A549 treated with CpdA at 1 μM for 4 hours (cell line): ENCODE results near the gene AGFG1. TPM values are rescaled to one million over a fixed set of nuclear protein-coding genes. Genes with fewer than 3 reads are reported as not detected.

Experiments used
- total RNA-seq: library from RNA; stranded (reverse); fragments of 200-300 nt; extraction: Qiagen RNA extraction; gene quantifications from 5 replicates; pipeline ENCODE4 v1.2.3, GENCODE V29; 2022; ENCODE audit warnings: low read depth

The AGFG1 gene
- total RNA-seq: 95.9 to 136 TPM (median 122 TPM) in 5 replicates

GRCh38 chr2:227471924-227472264 is at the start of gene AGFG1:
Gene AGFG1, plus strand, starts transcription at chr2:227472156. Its CDS starts 266 bp downstream, at chr2:227472422.

DNA sequence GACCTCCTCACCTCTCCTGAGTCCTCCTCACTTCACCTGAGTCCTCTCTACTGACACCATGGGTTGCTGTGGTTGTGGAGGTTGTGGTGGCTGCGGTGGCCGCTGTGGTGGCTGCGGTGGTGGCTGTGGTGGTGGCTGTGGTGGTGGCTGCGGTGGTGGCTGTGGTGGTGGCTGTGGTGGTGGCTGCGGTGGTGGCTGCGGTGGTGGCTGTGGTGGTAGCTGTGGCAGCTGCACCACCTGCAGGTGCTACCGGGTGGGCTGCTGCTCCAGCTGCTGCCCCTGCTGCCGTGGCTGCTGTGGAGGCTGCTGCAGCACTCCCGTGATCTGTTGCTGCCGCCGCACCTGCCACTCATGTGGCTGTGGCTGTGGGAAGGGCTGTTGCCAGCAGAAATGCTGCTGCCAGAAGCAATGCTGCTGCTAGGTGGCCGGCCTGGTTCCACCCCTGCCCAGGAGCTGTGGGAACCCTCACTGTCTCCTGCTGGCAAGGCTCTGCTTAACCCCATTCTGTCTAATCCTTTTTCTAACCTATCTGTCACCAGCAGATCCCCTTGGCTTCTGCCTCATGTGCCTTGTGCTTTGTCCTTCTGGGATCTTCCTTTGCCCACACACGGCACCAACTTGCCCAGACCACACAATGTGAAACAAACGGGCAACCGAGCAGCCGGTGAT is 127.0 kb downstream of the AGFG1 start, which contains the start of gene SCYGR2:
Gene SCYGR2 (plus strand): TSS at position 59 of the 669 bp plus-strand sequence. CDS start 0 bp downstream, at position 59.

Other genes starting within 250 kb of the AGFG1 start
- gene MFF, start 146.9 kb upstream of the AGFG1 start, total RNA-seq: 108 to 122 TPM (median 112 TPM) in 5 replicates
- 7.8 to 11.0 TPM (median 9.5 TPM) in 5 replicates for gene TM4SF20, start 92.8 kb upstream of the AGFG1 start, total RNA-seq
- not detected in 5 replicates for gene SCYGR1, start 84.2 kb upstream of the AGFG1 start, total RNA-seq
- not detected in 5 replicates for gene SCYGR2, start 126.7 kb downstream of the AGFG1 start, total RNA-seq
- not detected in 5 replicates for gene SCYGR3, start 142.7 kb downstream of the AGFG1 start, total RNA-seq
- gene SCYGR4, start 145.3 kb downstream of the AGFG1 start, total RNA-seq: 0.09 TPM in 1 of 5 replicates, not detected in the others
- gene SCYGR5, start 194.6 kb downstream of the AGFG1 start, total RNA-seq: not detected in 5 replicates
- 2.5 to 3.6 TPM (median 2.8 TPM) in 5 replicates for gene SLC19A3, start 245.9 kb downstream of the AGFG1 start, total RNA-seq